Upper lobe of left lung (tissue), 6 donors: Measurements from ENCODE around the gene CAMK2B. TPM values are rescaled to one million over a fixed set of nuclear protein-coding genes. Genes with fewer than 3 reads are reported as not detected.
A peak's percentile ranks its signal among the peaks of the same experiment; 100 is the strongest.

Experiments used
- ATAC-seq, 2 donors: fragments of 200-7000 bp; cut with Tn5 transposase; one replicate each; pipeline ENCODE4 v1.9.1; 2022; ENCODE audit warnings: mild to moderate bottlenecking in 2 of 2, moderate library complexity in 2 of 2; ENCODE audit not compliant: low FRiP score in 2 of 2
- DNase-seq, 2 donors: peaks; one replicate each; pipeline ENCODE4 v3.0.0-alpha.2; 2019 to 2020
- H3K27ac ChIP-seq, 4 donors: fragments of 200-600 bp; sonication (generic); one replicate each; pipeline ENCODE4 v1.5.1; 2016 to 2019
- H3K27me3 ChIP-seq, 4 donors: fragments of 200-600 bp; sonication (generic); one replicate each; pipeline ENCODE4 v1.5.1; 2017 to 2019
- H3K36me3 ChIP-seq, 4 donors: fragments of 200-600 bp; sonication (generic); one replicate each; pipeline ENCODE4 v1.5.1; 2016 to 2019
- H3K4me1 ChIP-seq, 4 donors: fragments of 200-600 bp; sonication (generic); one replicate each; pipeline ENCODE4 v1.5.1; 2018 to 2019
- H3K4me3 ChIP-seq, 4 donors: fragments of 200-600 bp; sonication (generic); one replicate each; pipeline ENCODE4 v1.5.1; 2017 to 2019; ENCODE audit warnings: mild to moderate bottlenecking in 2 of 4, moderate library complexity in 1 of 4
- H3K9me3 ChIP-seq, 4 donors: fragments of 200-600 bp; sonication (generic); one replicate each; pipeline ENCODE4 v1.5.1; 2018 to 2019
- EP300 ChIP-seq, 4 donors: sonication (generic); formaldehyde crosslinking; IDR thresholded peaks; one replicate each; pipeline ENCODE4 v1.5.1; 2017; ENCODE audit warnings: antibody characterized with exemption in 4 of 4, control low read depth in 2 of 4
- POLR2A ChIP-seq, 4 donors: fragments of 450-650 bp; IDR thresholded peaks; one replicate each; pipeline ENCODE4 v1.5.1; 2016 to 2017; ENCODE audit warnings: antibody characterized with exemption in 4 of 4, mild to moderate bottlenecking in 2 of 4
- POLR2AphosphoS5 ChIP-seq, 2 donors: sonication (generic); formaldehyde crosslinking; IDR thresholded peaks; one replicate each; pipeline ENCODE4 v1.5.1; 2017; ENCODE audit warnings: antibody characterized with exemption in 2 of 2
- WGBS, 2 donors: methylation state at CpG; one replicate each; pipeline ENCODE4 v1.1.5; 2017 to 2018; 5-methylcytosine and 5-hydroxymethylcytosine counted together
- total RNA-seq, 6 donors: library from RNA; depleted of rRNA in 4 of 6; stranded (reverse); fragments of >200 nt in 4 of 6; gene quantifications; one replicate each; pipeline versions ENCODE4 v1.1.0 to v1.2.1, GENCODE V29; 2016 to 2021
- TF ChIP-seq, protein P1 (sequence below), 6 experiments: fragments of 450-650 bp in 4 of 6; fragments of 200-600 bp in 2 of 6; sonication (generic) in 2 of 6; IDR thresholded peaks; one replicate each; pipeline ENCODE4 v1.5.1; 2016 to 2019; ENCODE audit warnings: antibody characterized with exemption in 6 of 6
- donor health status: DM: no; HTN: no; CAD: no; lungs with moderate emphysema.
- donor health status: DM: no; HTN: yes; CAD: no; lungs with severe emphysema.

CAMK2B gene
- total RNA-seq, 6 donors from 2014 or later, result 0.09 to 1.8 (median 0.27) TPM; not detected in 3

DNA sequence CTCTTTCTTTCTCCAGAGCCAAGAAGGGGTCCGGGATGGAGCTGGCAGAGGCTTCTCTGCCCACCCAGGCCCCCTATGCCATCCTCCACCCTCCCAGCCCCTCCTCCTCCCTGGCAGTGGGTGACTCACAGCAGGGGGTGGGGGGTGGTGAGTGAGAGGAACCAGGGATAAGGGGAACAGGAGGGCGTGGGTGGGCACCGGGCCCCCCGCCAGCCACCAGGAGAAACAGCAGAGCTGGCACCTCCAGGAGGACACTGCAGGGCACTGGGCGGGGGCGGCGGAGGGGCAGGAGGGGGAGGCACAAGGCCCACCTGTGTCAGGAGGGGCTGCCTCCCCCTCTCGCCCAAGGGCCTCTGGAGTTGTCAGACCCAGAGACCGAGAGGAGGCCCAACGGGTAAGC, 56.0 kb downstream of the CAMK2B start:
- ATAC-seq, result no peak
- H3K9me3 ChIP-seq, result no peaks in the 10 kb centered on the region
- H3K4me3 ChIP-seq, result no peak overlapping the region
- no peaks in the 10 kb centered on the region for H3K27me3 ChIP-seq
- no peaks in the 10 kb centered on the region for H3K36me3 ChIP-seq
- no peaks in the 10 kb centered on the region for H3K4me1 ChIP-seq
- no peak for TF ChIP-seq POLR2AphosphoS5 (IDR thresholded peaks at IDR 0.05)
- TF ChIP-seq, protein P1, sequence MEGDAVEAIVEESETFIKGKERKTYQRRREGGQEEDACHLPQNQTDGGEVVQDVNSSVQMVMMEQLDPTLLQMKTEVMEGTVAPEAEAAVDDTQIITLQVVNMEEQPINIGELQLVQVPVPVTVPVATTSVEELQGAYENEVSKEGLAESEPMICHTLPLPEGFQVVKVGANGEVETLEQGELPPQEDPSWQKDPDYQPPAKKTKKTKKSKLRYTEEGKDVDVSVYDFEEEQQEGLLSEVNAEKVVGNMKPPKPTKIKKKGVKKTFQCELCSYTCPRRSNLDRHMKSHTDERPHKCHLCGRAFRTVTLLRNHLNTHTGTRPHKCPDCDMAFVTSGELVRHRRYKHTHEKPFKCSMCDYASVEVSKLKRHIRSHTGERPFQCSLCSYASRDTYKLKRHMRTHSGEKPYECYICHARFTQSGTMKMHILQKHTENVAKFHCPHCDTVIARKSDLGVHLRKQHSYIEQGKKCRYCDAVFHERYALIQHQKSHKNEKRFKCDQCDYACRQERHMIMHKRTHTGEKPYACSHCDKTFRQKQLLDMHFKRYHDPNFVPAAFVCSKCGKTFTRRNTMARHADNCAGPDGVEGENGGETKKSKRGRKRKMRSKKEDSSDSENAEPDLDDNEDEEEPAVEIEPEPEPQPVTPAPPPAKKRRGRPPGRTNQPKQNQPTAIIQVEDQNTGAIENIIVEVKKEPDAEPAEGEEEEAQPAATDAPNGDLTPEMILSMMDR (IDR thresholded peaks at IDR 0.05), result no peak
- DNase-seq, result peak in 1 of 2 donors; percentile 60
- H3K27ac ChIP-seq, result no peak overlapping the region
- 74 to 89% methylated on average over 3 to 8 of the region's 10 CpGs for WGBS, 2 donors

DNA sequence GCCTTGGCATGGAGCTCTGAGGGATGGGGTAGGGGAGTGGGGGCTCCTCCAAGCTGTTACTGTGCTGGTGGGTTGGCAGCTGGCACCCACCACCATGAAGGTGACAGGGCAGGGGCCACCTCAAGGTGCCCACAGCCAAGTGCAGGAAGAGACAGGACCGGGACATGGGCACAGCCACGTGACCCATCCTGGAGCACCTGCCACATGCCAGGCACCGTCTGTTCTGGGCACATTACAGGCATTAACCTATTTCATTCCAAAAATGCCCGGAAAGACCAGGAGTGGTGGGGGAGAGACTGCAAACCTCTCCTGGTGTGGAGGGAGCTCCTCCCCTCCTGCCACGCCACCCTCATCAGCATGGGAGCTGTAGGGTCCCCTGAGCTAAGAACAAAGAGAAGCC, 56.7 kb downstream of the CAMK2B start:
- no peaks in the 10 kb centered on the region for H3K4me1 ChIP-seq
- TF ChIP-seq POLR2AphosphoS5 (IDR thresholded peaks at IDR 0.05), result no peak
- TF ChIP-seq EP300 (IDR thresholded peaks at IDR 0.05), result no peak
- no peak for TF ChIP-seq POLR2A (IDR thresholded peaks at IDR 0.05)
- TF ChIP-seq, protein P1 (IDR thresholded peaks at IDR 0.05), result no peak
- no peaks in the 10 kb centered on the region for H3K27me3 ChIP-seq
- H3K4me3 ChIP-seq, result no peak overlapping the region
- WGBS, 2 donors, result 89 to 100% methylated on average over 1 to 5 of the region's 5 CpGs
- H3K36me3 ChIP-seq, result no peaks in the 10 kb centered on the region
- H3K27ac ChIP-seq, result no peak overlapping the region
- peak in 1 of 2 donors; percentile 40 for DNase-seq
- no peak for ATAC-seq
- no peaks in the 10 kb centered on the region for H3K9me3 ChIP-seq

GRCh38 chr7:44267719-44268421, 57.5 kb downstream of the CAMK2B start:
- DNase-seq (peak in 1 of 2 donors; percentile 72), ATAC-seq (no peak)
- 72 to 77% methylated on average over 14 to 21 of the region's 21 CpGs for WGBS, 2 donors
- Histone ChIP-seq H3K27me3 (no peaks in the 10 kb centered on the region), H3K4me3 (no peak overlapping the region), H3K36me3 (no peaks in the 10 kb centered on the region), H3K4me1 (no peaks in the 10 kb centered on the region), H3K9me3 (no peaks in the 10 kb centered on the region), H3K27ac (no peak overlapping the region)
- TF ChIP-seq POLR2AphosphoS5 (IDR thresholded peaks at IDR 0.05) (no peak), EP300 (IDR thresholded peaks at IDR 0.05) (no peak), POLR2A (IDR thresholded peaks at IDR 0.05) (no peak)
- TF ChIP-seq, protein P1 (IDR thresholded peaks at IDR 0.05), result no peak

GRCh38 chr7:44267178-44267577, 58.2 kb downstream of the CAMK2B start:
- WGBS, 2 donors, result 90 to 93% methylated on average over 3 of the region's 3 CpGs
- Histone ChIP-seq H3K27ac (no peak overlapping the region), H3K27me3 (no peaks in the 10 kb centered on the region), H3K4me3 (no peak overlapping the region), H3K36me3 (no peaks in the 10 kb centered on the region), H3K9me3 (no peaks in the 10 kb centered on the region), H3K4me1 (no peaks in the 10 kb centered on the region)
- TF ChIP-seq, protein P1 (IDR thresholded peaks at IDR 0.05), result no peak
- TF ChIP-seq POLR2A (IDR thresholded peaks at IDR 0.05) (no peak), POLR2AphosphoS5 (IDR thresholded peaks at IDR 0.05) (no peak), EP300 (IDR thresholded peaks at IDR 0.05) (no peak)
- no peak for ATAC-seq
- no peak for DNase-seq

DNA sequence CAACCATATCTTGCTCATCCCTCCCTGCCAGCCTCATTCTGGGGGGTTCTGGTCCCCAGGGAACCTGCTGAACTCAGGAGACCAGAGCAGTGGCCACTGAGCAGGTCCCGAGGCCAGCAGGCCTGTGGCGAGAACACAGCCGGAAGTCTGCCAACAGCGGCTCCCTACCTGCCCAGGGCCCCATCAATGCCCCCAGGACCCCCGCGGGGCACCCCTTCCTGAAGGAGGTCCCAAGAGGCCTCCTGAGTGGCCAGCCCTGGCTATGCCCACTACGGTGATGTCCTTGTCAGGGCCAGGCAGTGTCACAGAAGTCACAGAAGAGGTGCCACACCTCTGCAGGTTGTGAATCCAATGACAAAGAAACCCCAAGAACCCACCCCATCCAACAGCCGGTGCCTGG, 58.9 kb downstream of the CAMK2B start:
- TF ChIP-seq, protein P1 (IDR thresholded peaks at IDR 0.05), result no peak
- TF ChIP-seq POLR2AphosphoS5 (IDR thresholded peaks at IDR 0.05), result no peak
- no peak for TF ChIP-seq POLR2A (IDR thresholded peaks at IDR 0.05)
- no peak for TF ChIP-seq EP300 (IDR thresholded peaks at IDR 0.05)
- Histone ChIP-seq H3K9me3 (no peaks in the 10 kb centered on the region), H3K4me3 (no peak overlapping the region), H3K36me3 (no peaks in the 10 kb centered on the region), H3K4me1 (no peaks in the 10 kb centered on the region), H3K27ac (no peak overlapping the region), H3K27me3 (no peaks in the 10 kb centered on the region)
- WGBS, 2 donors, result 93 to 100% methylated on average over 2 to 8 of the region's 8 CpGs
- ATAC-seq (no peak), DNase-seq (peak in 1 of 2 donors; percentile 68)
